K562 (cell line): ENCODE data around the gene MPRIP. TPM values are rescaled to one million over a fixed set of nuclear protein-coding genes. Genes with fewer than 3 reads are reported as not detected.

ENCODE experiments used
- ATAC-seq: fragments of 200-7000 bp; cut with Tn5 transposase; 3 replicates; pipeline ENCODE4 v1.9.1; 2020; ENCODE audit warnings: moderate library complexity
- BruUV-seq: library from RNA; stranded (reverse); fragments of 400-500 nt; replicated peaks from 2 replicates; lab custom pipeline; 2021; lab: Mats Ljungman, UMichigan
- CTCF ChIA-PET: fragments of 300-600 bp; formaldehyde crosslinking; extraction: SDS; loops from one replicate; lab custom pipeline; 2021; ENCODE audit warnings: low intra/inter-chr PET ratio; lab: Yijun Ruan, JAX
- POLR2A ChIA-PET: fragments of 300-600, 350-650 bp; sonication (Branson Sonifier 250); formaldehyde crosslinking; extraction: SDS; loops from one replicate; lab custom pipeline; 2021; ENCODE audit warnings: antibody characterized with exemption, inconsistent platforms; lab: Yijun Ruan, JAX
- DNase-seq, 4 experiments: peaks; one replicate each; pipeline versions ENCODE4 v3.0.0 to v3.0.0-alpha.2; 2011 to 2018; ENCODE audit warnings: low spot score in 3 of 4, mixed read lengths in 3 of 4; ENCODE audit errors: extremely low read depth in 1 of 4
- FAIRE-seq: peaks from 2 replicates; lab custom pipeline; 2011; peaks lifted over from hg19 to GRCh38; lab: Jason Lieb, UNC
- H2AFZ ChIP-seq: 2 replicates; pipeline ENCODE4 v1.6.0; 2011; ENCODE audit warnings: low read depth, low read length, control low read depth, inconsistent platforms
- H3K27ac ChIP-seq: fragments of 200-600 bp; 3 replicates; pipeline ENCODE4 v1.8.0; 2011; ENCODE audit warnings: low read depth, mild to moderate bottlenecking, control low read depth, inconsistent platforms, low read length, moderate library complexity, mixed read lengths; ENCODE audit errors: extremely low read depth
- H3K27me3 ChIP-seq, 2 experiments: fragments of 300-600 bp in 1 of 2; 2 replicates in 1 of 2; 3 replicates in 1 of 2; pipeline versions ENCODE4 v1.6.0 to v1.8.0; 2011; ENCODE audit warnings: inconsistent platforms in 2 of 2, low read length in 2 of 2, mild to moderate bottlenecking in 1 of 2, mixed read lengths in 1 of 2, moderate library complexity in 1 of 2; ENCODE audit not compliant: control insufficient read depth in 2 of 2, insufficient read depth in 2 of 2
- H3K36me3 ChIP-seq: fragments of 300-600 bp; 3 replicates; pipeline ENCODE4 v1.8.0; 2011; ENCODE audit warnings: mild to moderate bottlenecking, low read length, inconsistent platforms; ENCODE audit not compliant: control insufficient read depth, insufficient read depth
- H3K4me1 ChIP-seq, 2 experiments: fragments of 200-600 bp in 1 of 2; replicated peaks in 1 of 2; 2 replicates in 1 of 2; 3 replicates in 1 of 2; pipeline versions ENCODE4 v1.5.1 to v1.8.0; 2011; ENCODE audit warnings: inconsistent platforms in 2 of 2, low read length in 2 of 2, mild to moderate bottlenecking in 1 of 2, mixed read lengths in 1 of 2, moderate library complexity in 1 of 2; ENCODE audit not compliant: control insufficient read depth in 2 of 2, insufficient read depth in 2 of 2
- H3K4me2 ChIP-seq: 2 replicates; pipeline ENCODE4 v1.6.1; 2011; ENCODE audit warnings: low read length, control low read depth, inconsistent platforms, mixed read lengths; ENCODE audit not compliant: insufficient read depth
- H3K4me3 ChIP-seq: fragments of 200-600 bp; sonication (generic), shearing (Covaris generic); 2 replicates; pipeline ENCODE4 v1.5.1; 2016; ENCODE audit warnings: control low read depth, inconsistent platforms
- H3K79me2 ChIP-seq: fragments of 200-600 bp; 3 replicates; pipeline ENCODE4 v1.8.0; 2011; ENCODE audit warnings: low read length, inconsistent platforms; ENCODE audit not compliant: control insufficient read depth, insufficient read depth
- H3K9ac ChIP-seq, 2 experiments: 2 replicates each; pipeline versions ENCODE4 v1.6.0 to v1.6.1; 2011; ENCODE audit warnings: low read depth in 2 of 2, low read length in 2 of 2, control low read depth in 1 of 2, inconsistent platforms in 1 of 2, mild to moderate bottlenecking in 1 of 2, mixed read lengths in 1 of 2; ENCODE audit not compliant: insufficient read depth in 1 of 2
- H3K9me1 ChIP-seq: one replicate; pipeline ENCODE4 v1.6.0; 2011; ENCODE audit warnings: inconsistent platforms, mild to moderate bottlenecking, low read length, moderate library complexity; ENCODE audit not compliant: control insufficient read depth, insufficient read depth
- H3K9me3 ChIP-seq: replicated peaks from 2 replicates; pipeline ENCODE4 v1.5.1; 2011; ENCODE audit warnings: low read depth, low read length, inconsistent platforms; ENCODE audit not compliant: control insufficient read depth, insufficient read depth
- H4K20me1 ChIP-seq: replicated peaks from 2 replicates; pipeline ENCODE4 v1.6.1; 2011; ENCODE audit warnings: low read length, inconsistent platforms, mixed read lengths; ENCODE audit not compliant: control insufficient read depth, insufficient read depth
- BCOR ChIP-seq: fragments of 450-650 bp; IDR thresholded peaks from 2 replicates; pipeline ENCODE4 v1.6.1; 2016
- ELF1 ChIP-seq: fragments of 200-800 bp; sonication (Bioruptor generic); IDR thresholded peaks from 2 replicates; pipeline ENCODE4 v1.6.1; 2016; ENCODE audit warnings: missing genetic modification characterization, missing compliant biosample characterization
- KDM1A ChIP-seq, 2 experiments: fragments of 450-650 bp; IDR thresholded peaks; 2 replicates each; pipeline ENCODE4 v1.6.1; 2016; ENCODE audit warnings: mild to moderate bottlenecking in 2 of 2
- RBM25 ChIP-seq: fragments of 200-400 bp; formaldehyde crosslinking; IDR thresholded peaks from 2 replicates; pipeline ENCODE4 v1.6.1; 2018; ENCODE audit warnings: low read length, low read depth, moderate library complexity; ENCODE audit not compliant: severe bottlenecking
- RFX1 ChIP-seq: fragments of 450-650 bp; IDR thresholded peaks from 2 replicates; pipeline ENCODE4 v1.6.1; 2016; ENCODE audit warnings: mild to moderate bottlenecking, moderate library complexity
- TAF9B ChIP-seq: fragments of 450-650 bp; IDR thresholded peaks from 2 replicates; pipeline ENCODE4 v1.6.1; 2018; ENCODE audit warnings: mild to moderate bottlenecking; ENCODE audit not compliant: partially characterized antibody
- ZFP36 ChIP-seq: fragments of 150-350 bp; IDR thresholded peaks from 2 replicates; pipeline ENCODE4 v1.6.1; 2018; ENCODE audit warnings: low read length, low read depth; ENCODE audit not compliant: partially characterized antibody
- ZNF24 ChIP-seq: fragments of 450-650 bp; IDR thresholded peaks from 2 replicates; pipeline ENCODE4 v1.6.1; 2016
- ZNF518B ChIP-seq: fragments of 250-450 bp; sonication (Bioruptor Pico); IDR thresholded peaks from 2 replicates; pipeline ENCODE4 v1.5.0; 2021; ENCODE audit warnings: mild to moderate bottlenecking, moderate library complexity
- ZNF79 ChIP-seq: fragments of 250-450 bp; sonication (Bioruptor Pico); IDR thresholded peaks from 2 replicates; pipeline ENCODE4 v1.4.0; 2020; ENCODE audit warnings: low read depth, mild to moderate bottlenecking, moderate library complexity
- WGBS: fragments of 100-300 bp; shearing (Covaris generic); methylation state at CpG from one replicate; pipeline ENCODE4 v1.1.6; 2016; ENCODE audit warnings: low coverage, mixed read lengths; ENCODE audit not compliant: insufficient coverage; ENCODE audit errors: missing lambda C conversion rate; 5-methylcytosine and 5-hydroxymethylcytosine counted together
- in situ Hi-C: fragments of 300-500 bp; cut with MboI; formaldehyde crosslinking; loops from 4 replicates; pipeline ENCODE4 v1.15.0; 2018; ENCODE audit warnings: inconsistent platforms, mixed read lengths
- intact Hi-C: fragments of 100-400 bp; cut with micrococcal nuclease; formaldehyde crosslinking; loops from 2 replicates; pipeline ENCODE4 v1.14.2; 2022
- polyA plus RNA-seq, 8 experiments: library from polyadenylated mRNA; depleted of rRNA in 4 of 8; stranded (reverse) in 5 of 8; unstranded in 3 of 8; fragments of >200 nt; fragmentation: Nextera tagmentation in 2 of 8; fragmentation: Illumina TruSeq in 1 of 8; extraction: Ambion mirVana in 2 of 8; extraction: Trizol in 1 of 8; gene quantifications; 2 replicates each; pipeline versions ENCODE4 v1.2.1 to v1.2.3, GENCODE V29; 2011 to 2014; ENCODE audit warnings: inconsistent platforms in 1 of 8, missing spikeins in 1 of 8
- total RNA-seq, 7 experiments: library from RNA; depleted of rRNA in 6 of 7; stranded (reverse); fragments of >200 nt in 6 of 7; fragmentation: Illumina TruSeq in 2 of 7; extraction: Trizol in 2 of 7; gene quantifications; 2 replicates each; pipeline versions ENCODE4 v1.2.1 to v1.2.3, GENCODE V29; 2011 to 2021; ENCODE audit warnings: low replicate concordance in 1 of 7

MPRIP gene
- total and polyA plus RNA-seq, 9 of the 15 experiments (the other 6 are each of a cell fraction or from before 2014, with no cell fraction given), result 10.0 to 72.6 (median 30.1) TPM

- no peak for TF ChIP-seq ZNF518B
- no peak for TF ChIP-seq TAF9B
These were observed 12.3 kb upstream of the MPRIP start (continued) for GRCh38 chr17:17029938-17030337.

- 48% methylated on average over 8 of the region's 12 CpGs for WGBS
- no peak overlapping the region for H2AFZ ChIP-seq
- TF ChIP-seq KDM1A (IDR thresholded peaks at IDR 0.05) (peak; percentile 52 to 74; a peak in 3 of 4 replicates), BCOR (peak; percentile 91), ZNF79 (CRISPR knock-in tag) (no peak), RFX1 (peak; percentile 43; the same call in 1 of the 2 replicates), ZFP36 (peak; percentile 71), ELF1 (no peak), ZNF24 (peak; percentile 97), RBM25 (peak; percentile 81)
- TF ChIP-seq, all 486 proteins: peak for 6
- in situ Hi-C loops (no loop called here), intact Hi-C loops (no loop called here)
- Histone ChIP-seq H3K36me3 (no peaks in the 10 kb centered on the region), H3K9me1 (no peaks in the 10 kb centered on the region), H3K9ac (no peak overlapping the region), H3K4me2 (no peak overlapping the region; the same call in 1 of the 2 replicates), H3K4me3 (no peak overlapping the region), H3K79me2 (no peaks in the 10 kb centered on the region), H3K9me3 (no peaks in the 10 kb centered on the region; the same call in 1 of the 2 replicates), H4K20me1 (no peaks in the 10 kb centered on the region), H3K4me1 (peaks cover 38 to 39% of the 10 kb centered on the region in 2 experiments; a peak in 4 of 5 replicates), H3K27ac (no peak overlapping the region), H3K27me3 (no peaks in the 10 kb centered on the region)
- no peak for DNase-seq
- CTCF ChIA-PET, result no interaction called here
- BruUV-seq, result no TSS peak
- no peak for ATAC-seq
- POLR2A ChIA-PET, result interaction anchor here (0.7 kb wide), 2 partner anchors 138 to 461 kb away, joined by 3 read pairs; no protein-coding TSS in a partner anchor
- no peak for FAIRE-seq
These were observed 11.6 kb upstream of the MPRIP start for GRCh38 chr17:17030515-17031211.
